Limb (tissue), 2 donors: ENCODE measurements around the gene CCL20.

Experiments used
- DNase-seq, 2 donors: peaks; one replicate each; pipeline ENCODE4 v3.0.0-alpha.2; 2016; ENCODE audit errors: extremely low spot score in 2 of 2

Gene CCL20

DNA sequence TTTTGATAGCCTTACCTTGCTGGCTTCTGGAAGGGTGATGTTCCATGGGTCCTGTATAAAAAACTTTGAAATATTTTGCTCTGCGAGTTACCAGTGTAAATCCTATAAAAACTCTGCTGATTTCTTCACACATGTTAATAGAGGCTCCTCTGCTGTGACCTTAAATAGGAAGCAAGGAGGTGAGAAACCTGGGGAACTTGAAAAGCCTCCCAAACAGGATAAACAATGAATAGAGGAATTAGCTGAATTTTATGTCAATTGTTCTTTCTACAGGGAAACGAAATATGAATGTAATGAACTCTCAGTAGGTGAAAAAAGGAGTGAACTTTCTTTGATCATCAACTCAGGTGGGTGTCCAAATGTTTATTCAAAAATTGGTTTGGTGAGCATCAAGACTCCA, 10.8 kb upstream of the CCL20 start:
- DNase-seq, result no peak

- DNase-seq, result no peak
These were observed 8.7 kb upstream of the CCL20 start for GRCh38 chr2:227804975-227805374.

- no peak for DNase-seq
These were observed 8.1 kb upstream of the CCL20 start for GRCh38 chr2:227805578-227805977.

DNA sequence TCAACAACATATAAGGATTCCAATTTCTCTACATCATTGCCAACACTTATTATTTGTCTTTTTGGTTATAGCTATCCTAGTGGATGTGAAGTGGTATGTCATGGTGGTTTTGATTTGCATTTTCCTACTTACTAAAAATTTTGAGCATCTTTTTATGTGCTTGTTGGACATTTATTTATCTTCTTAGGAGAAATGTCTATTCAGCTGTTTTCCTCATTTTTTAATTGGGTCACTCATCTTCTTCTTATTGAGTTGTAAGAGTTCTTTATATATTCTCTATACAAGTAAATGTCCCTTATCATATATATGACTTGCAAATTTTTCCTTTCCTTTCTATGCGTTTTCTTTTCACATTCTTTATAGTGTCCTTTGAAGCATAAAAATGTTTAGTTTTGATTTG, 4.7 kb upstream of the CCL20 start:
- DNase-seq, result no peak

- no peak for DNase-seq
These were observed 1.6 kb upstream of the CCL20 start for GRCh38 chr2:227812001-227812400.

DNA sequence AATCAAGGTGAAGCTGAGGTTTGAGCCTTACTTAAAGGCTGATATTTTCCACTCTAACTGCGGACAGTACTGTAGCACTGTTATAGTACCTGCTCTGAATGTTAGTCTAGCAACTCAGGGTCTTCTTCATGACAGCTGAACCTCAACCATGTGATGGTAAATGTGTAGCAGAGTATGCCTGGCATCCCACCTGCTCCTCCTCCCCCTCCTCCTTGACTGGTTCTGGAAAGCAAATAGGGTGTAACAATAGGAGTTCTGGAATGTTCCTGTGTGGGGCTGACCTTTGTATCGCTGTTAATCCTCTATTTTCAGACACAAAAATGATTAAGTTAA, 447 bp upstream of the CCL20 start:
- no peak for DNase-seq

- no peak for DNase-seq
These were observed 1.4 kb downstream of the CCL20 start for GRCh38 chr2:227815066-227815465.

GRCh38 chr2:227816507-227817294, 3.1 kb downstream of the CCL20 start:
- DNase-seq, result no peak

DNA sequence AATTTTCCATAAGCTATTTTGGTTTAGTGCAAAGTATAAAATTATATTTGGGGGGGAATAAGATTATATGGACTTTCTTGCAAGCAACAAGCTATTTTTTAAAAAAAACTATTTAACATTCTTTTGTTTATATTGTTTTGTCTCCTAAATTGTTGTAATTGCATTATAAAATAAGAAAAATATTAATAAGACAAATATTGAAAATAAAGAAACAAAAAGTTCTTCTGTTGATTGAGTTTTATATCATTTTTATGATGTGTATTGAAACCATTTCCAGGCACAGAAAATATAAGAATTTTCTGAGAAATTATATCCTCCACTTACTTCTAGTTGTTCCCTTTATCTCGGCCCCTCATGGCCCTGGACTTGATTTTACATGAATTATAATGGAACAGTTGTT, 3.7 kb downstream of the CCL20 start:
- DNase-seq, result no peak

GRCh38 chr2:227817850-227818674, 4.4 kb downstream of the CCL20 start:
- peak; percentile 48 to 53 for DNase-seq

- no peak for DNase-seq
These were observed 5.2 kb downstream of the CCL20 start for GRCh38 chr2:227818675-227819397.

DNA sequence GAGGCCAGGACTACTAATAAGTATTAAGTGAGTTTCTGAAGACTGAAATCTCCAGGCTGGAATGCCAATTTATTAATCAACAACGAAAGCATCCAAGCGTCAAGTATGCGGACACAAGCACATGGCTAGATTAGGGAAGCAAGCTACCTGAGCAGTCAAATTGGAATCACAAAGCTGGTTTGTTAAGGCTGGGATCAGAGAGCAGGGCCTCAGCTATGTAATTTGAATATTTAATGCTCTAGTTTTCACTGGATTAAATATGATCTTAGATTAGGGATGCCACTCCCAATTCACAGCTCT, 5.7 kb downstream of the CCL20 start:
- DNase-seq, result no peak

GRCh38 chr2:227821043-227821942, 7.7 kb downstream of the CCL20 start:
- DNase-seq, result no peak

DNA sequence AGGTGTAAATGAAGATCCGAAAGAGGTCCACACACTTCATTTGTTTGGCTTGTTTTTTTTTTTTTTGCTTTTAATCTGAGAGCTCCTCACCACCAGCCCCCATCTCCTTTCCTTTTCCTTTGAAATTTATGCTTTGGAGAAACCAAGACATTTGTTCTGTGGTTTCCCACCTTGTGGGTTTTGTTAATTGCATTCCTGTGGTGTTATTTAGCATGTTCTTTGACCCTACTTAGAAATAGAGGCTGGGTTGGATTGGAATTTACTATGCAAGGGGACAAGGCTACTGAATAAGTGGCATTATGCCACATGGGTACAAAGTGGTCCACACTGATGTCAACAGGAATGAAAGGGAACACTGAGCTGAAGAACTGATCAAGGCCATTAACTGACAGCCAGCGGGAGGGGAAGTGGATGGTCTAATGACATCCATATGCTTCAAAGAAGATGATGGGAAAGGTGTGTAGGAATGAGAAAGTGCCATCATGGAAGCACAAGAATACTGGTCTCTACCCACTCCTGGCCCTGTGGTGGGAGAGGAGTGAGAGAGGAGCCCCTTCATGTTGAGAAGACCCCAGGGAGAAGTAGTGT, 8.9 kb downstream of the CCL20 start:
- DNase-seq, result no peak

DNA sequence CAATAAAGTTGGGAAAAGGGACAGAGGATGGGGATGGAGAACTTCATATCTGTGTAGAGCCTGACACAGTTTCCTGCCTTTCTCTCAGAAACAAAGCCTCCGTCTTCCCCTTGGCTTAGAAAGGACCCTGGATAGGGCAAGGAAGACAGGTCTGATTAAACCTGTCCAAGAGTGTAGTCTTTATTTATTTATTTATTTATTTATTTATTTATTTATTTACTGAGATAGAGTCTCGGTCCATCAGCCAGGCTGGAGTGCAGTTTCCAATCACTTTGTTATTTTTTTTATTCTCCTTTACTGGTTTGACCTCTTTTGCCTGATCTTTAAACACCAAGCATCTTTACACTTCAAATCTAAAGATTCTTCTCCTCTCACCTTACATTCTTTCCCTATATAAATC, 10.3 kb downstream of the CCL20 start:
- DNase-seq, result no peak

DNA sequence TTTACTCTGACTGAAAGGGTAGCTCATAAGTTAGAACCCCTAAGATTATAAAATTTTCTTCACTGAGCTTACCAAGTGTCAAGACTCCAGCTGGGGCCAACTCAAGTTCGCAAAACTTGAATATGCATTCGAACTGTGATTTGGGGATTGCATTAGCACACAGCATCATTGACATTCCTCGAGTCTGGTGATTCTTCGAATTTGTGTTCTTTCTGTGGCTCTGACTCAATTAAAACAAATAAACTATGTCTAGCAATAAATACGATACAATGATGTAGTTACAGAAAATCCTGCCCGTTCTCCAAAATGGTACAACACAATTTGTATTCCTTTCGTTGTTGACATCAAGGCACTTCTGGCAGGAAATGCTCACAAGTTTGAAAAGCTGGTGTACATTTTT, 11.1 kb downstream of the CCL20 start:
- no peak for DNase-seq

- no peak for DNase-seq
These were observed 12.4 kb downstream of the CCL20 start for GRCh38 chr2:227826019-227826521.

GRCh38 chr2:227826563-227826962, 12.9 kb downstream of the CCL20 start:
- DNase-seq, result no peak

DNA sequence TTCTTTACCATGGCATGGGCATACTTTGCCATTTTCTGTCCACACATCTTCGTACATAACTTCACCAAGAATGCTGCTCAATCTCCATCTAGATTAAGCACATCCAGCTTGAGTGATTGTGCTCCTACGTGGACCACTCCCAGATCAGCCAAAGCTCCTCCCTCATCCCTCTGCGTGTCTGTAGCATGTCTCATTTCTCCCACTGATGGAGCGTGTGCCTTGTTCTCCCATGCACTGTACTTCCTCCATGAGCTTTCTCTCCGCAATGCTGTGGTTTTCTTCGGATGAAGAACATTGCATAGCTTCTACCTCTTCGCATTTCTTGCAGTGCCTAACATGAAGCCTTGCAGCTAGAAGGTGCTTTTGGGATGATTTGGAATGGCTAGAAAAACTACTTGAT, 13.5 kb downstream of the CCL20 start:
- DNase-seq, result no peak

GRCh38 chr2:227828477-227828912, 14.9 kb downstream of the CCL20 start:
- no peak for DNase-seq

GRCh38 chr2:227829337-227829736, 15.7 kb downstream of the CCL20 start:
- no peak for DNase-seq
